Endodermal cell (in vitro differentiated cells): ENCODE results near the gene DPH2. TPM values are rescaled to one million over a fixed set of nuclear protein-coding genes. Genes with fewer than 3 reads are reported as not detected.

Source experiments
- DNase-seq: peaks from one replicate; pipeline ENCODE4 v3.0.0-alpha.2; 2017
- H3K27ac ChIP-seq: 2 replicates; pipeline ENCODE4 v1.5.1; 2013; ENCODE audit warnings: mild to moderate bottlenecking, low read depth, low read length, moderate library complexity
- H3K27me3 ChIP-seq: 2 replicates; pipeline ENCODE4 v1.6.1; 2013; ENCODE audit warnings: mild to moderate bottlenecking, low read length, moderate library complexity; ENCODE audit not compliant: insufficient read depth, control insufficient read depth, poor library complexity, severe bottlenecking
- H3K36me3 ChIP-seq: 2 replicates; pipeline ENCODE4 v1.7.0; 2013; ENCODE audit warnings: mild to moderate bottlenecking, low read length, moderate library complexity; ENCODE audit not compliant: control insufficient read depth, insufficient read depth
- H3K4me1 ChIP-seq: one replicate; pipeline ENCODE4 v1.7.0; 2013; ENCODE audit warnings: low read length; ENCODE audit not compliant: control insufficient read depth, insufficient read depth
- H3K4me3 ChIP-seq: 2 replicates; pipeline ENCODE4 v1.5.1; 2013; ENCODE audit warnings: mild to moderate bottlenecking, low read length, moderate library complexity
- H3K9ac ChIP-seq: 2 replicates; pipeline ENCODE4 v1.6.1; 2013; ENCODE audit warnings: mild to moderate bottlenecking, low read length, moderate library complexity; ENCODE audit not compliant: poor library complexity, severe bottlenecking; ENCODE audit errors: extremely low read depth
- H3K9me3 ChIP-seq: 2 replicates; pipeline ENCODE4 v1.6.1; 2013; ENCODE audit warnings: mild to moderate bottlenecking, low read length, moderate library complexity; ENCODE audit not compliant: control insufficient read depth
- H3K27ac Mint-ChIP-seq: 2 replicates; pipeline ENCODE4 v1.8.0; 2020; ENCODE audit warnings: mixed read lengths
- H3K27me3 Mint-ChIP-seq: 2 replicates; pipeline ENCODE4 v1.8.0; 2021; ENCODE audit warnings: mild to moderate bottlenecking, mixed read lengths; ENCODE audit not compliant: insufficient read depth
- H3K36me3 Mint-ChIP-seq: 2 replicates; pipeline ENCODE4 v1.8.0; 2020; ENCODE audit warnings: low read depth, mixed read lengths
- H3K4me1 Mint-ChIP-seq: 2 replicates; pipeline ENCODE4 v1.8.0; 2020; ENCODE audit warnings: mixed read lengths
- H3K4me3 Mint-ChIP-seq: 2 replicates; pipeline ENCODE4 v1.8.0; 2020; ENCODE audit warnings: mild to moderate bottlenecking, moderate library complexity, mixed read lengths
- H3K9me3 Mint-ChIP-seq: 2 replicates; pipeline ENCODE4 v1.8.0; 2020; ENCODE audit warnings: mild to moderate bottlenecking, mixed read lengths
- WGBS, 2 experiments: methylation state at CpG; one replicate each; pipeline versions ENCODE4 v1.1.5 to v1.1.7; 2013; ENCODE audit warnings: missing lambda C conversion rate in 2 of 2, mixed read lengths in 1 of 2; ENCODE audit not compliant: insufficient coverage in 1 of 2, insufficient read length in 1 of 2; 5-methylcytosine and 5-hydroxymethylcytosine counted together
- total RNA-seq, 2 donors: library from RNA; stranded (reverse); fragmentation: NEBNext Ultra II Directional in 1 of 2; extraction: Animal tissue kit (Norgen Biotek cat#: 25700) in 1 of 2; gene quantifications; 2 replicates in 1 of 2; 3 replicates in 1 of 2; pipeline ENCODE4 v1.2.1, GENCODE V29; 2021
- TF ChIP-seq, protein P1 (sequence below): fragments of 200-600 bp; sonication (generic); conservative IDR thresholded peaks from 2 replicates; pipeline ENCODE4 v1.5.0; 2021; ENCODE audit warnings: antibody characterized with exemption, mild to moderate bottlenecking

Gene DPH2
- total RNA-seq, 2 donors from 2014 or later, result 28.5 to 31.3 TPM

DNA sequence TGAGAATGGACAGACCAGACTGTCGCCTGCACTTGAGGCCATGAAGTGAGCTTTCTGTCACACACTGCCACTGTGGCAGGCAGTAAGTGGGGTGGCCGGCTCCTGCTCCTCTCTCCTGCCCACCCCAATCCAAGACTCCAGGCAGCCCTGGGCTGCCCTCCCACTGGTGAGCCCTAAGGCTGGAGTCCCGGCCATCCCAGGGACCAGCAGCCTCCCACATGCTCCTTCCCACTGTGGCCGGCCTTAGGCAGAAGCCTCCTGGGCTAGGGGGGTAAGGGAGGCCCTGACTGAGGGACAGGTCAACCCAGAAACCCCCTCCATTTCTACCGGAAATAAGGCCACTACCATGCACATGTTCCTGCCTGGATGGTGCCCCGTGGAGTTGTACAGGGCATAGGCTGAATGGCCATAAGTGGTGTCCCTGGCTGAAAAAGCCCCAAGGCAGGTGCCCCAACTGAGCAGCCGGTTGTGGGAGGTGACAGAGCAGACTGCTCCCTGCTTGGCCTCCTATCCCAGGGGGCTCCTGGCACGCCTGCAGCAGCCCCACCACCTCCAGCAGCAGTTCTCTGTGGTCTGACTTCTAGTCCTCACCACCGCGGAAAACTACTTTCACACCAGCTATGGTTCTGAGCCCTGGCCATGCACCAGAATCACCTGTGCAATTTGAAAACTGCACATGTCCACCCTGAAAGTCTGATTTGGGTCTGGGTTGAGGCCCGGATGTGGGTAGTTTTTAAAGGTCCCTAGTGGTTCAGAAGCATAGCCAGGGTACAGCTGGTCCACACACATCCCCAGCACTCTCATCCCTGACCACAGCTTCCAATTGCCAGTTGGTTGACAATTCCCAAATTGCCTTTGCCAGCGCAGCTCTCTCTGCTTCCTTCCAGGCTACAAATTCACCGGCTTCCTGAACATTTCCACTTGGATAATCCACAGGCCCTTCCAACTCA lies 37.8 kb upstream of the DPH2 start:
- no peak overlapping the region for H3K4me3 Mint-ChIP-seq
- WGBS, 2 experiments, result 92 to 97% methylated on average over 9 to 13 of the region's 13 CpGs
- no peaks in the 10 kb centered on the region for H3K9me3 Mint-ChIP-seq
- no peaks in the 10 kb centered on the region for H3K36me3 Mint-ChIP-seq
- Histone ChIP-seq H3K27ac (no peak overlapping the region), H3K4me1 (no peaks in the 10 kb centered on the region), H3K36me3 (no peaks in the 10 kb centered on the region), H3K9me3 (no peaks in the 10 kb centered on the region), H3K9ac (no peak overlapping the region), H3K4me3 (no peak overlapping the region), H3K27me3 (peaks cover 27% of the 10 kb centered on the region)
- peaks cover 16% of the 10 kb centered on the region for H3K4me1 Mint-ChIP-seq
- TF ChIP-seq, protein P1, sequence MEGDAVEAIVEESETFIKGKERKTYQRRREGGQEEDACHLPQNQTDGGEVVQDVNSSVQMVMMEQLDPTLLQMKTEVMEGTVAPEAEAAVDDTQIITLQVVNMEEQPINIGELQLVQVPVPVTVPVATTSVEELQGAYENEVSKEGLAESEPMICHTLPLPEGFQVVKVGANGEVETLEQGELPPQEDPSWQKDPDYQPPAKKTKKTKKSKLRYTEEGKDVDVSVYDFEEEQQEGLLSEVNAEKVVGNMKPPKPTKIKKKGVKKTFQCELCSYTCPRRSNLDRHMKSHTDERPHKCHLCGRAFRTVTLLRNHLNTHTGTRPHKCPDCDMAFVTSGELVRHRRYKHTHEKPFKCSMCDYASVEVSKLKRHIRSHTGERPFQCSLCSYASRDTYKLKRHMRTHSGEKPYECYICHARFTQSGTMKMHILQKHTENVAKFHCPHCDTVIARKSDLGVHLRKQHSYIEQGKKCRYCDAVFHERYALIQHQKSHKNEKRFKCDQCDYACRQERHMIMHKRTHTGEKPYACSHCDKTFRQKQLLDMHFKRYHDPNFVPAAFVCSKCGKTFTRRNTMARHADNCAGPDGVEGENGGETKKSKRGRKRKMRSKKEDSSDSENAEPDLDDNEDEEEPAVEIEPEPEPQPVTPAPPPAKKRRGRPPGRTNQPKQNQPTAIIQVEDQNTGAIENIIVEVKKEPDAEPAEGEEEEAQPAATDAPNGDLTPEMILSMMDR, result no peak
- DNase-seq, result no peak
- H3K27me3 Mint-ChIP-seq, result peaks cover 23% of the 10 kb centered on the region
- no peak overlapping the region for H3K27ac Mint-ChIP-seq

- Mint-ChIP-seq H3K27me3 (peaks cover 28% of the 10 kb centered on the region), H3K36me3 (no peaks in the 10 kb centered on the region), H3K27ac (no peak overlapping the region), H3K9me3 (no peaks in the 10 kb centered on the region), H3K4me1 (peaks cover 16% of the 10 kb centered on the region), H3K4me3 (peak overlapping the region; percentile 62)
- Histone ChIP-seq H3K9ac (no peak overlapping the region), H3K4me3 (peak overlapping the region; percentile 73), H3K27me3 (peaks cover 34% of the 10 kb centered on the region), H3K36me3 (no peaks in the 10 kb centered on the region), H3K27ac (no peak overlapping the region), H3K9me3 (no peaks in the 10 kb centered on the region), H3K4me1 (no peaks in the 10 kb centered on the region)
- TF ChIP-seq, protein P1, result no peak
- no peak for DNase-seq
- WGBS, 2 experiments, result 40 to 48% methylated on average over 5 to 8 of the region's 8 CpGs
These were observed 36.9 kb upstream of the DPH2 start for GRCh38 chr1:43932786-43933385.

- Histone ChIP-seq H3K36me3 (no peaks in the 10 kb centered on the region), H3K4me3 (peak within 1 kb of the TSS; percentile 73), H3K27me3 (peaks cover 34% of the 10 kb centered on the region), H3K9ac (no peak within 1 kb of the TSS), H3K4me1 (no peaks in the 10 kb centered on the region), H3K27ac (no peak within 1 kb of the TSS), H3K9me3 (no peaks in the 10 kb centered on the region)
- TF ChIP-seq, protein P1, result no peak
- Mint-ChIP-seq H3K4me1 (peaks cover 16% of the 10 kb centered on the region), H3K4me3 (peak within 1 kb of the TSS; percentile 62), H3K27me3 (peaks cover 34% of the 10 kb centered on the region), H3K27ac (peak within 1 kb of the TSS; percentile 61), H3K36me3 (no peaks in the 10 kb centered on the region), H3K9me3 (no peaks in the 10 kb centered on the region)
- 9 to 12% methylated on average over 20 to 42 of the region's 42 CpGs for WGBS, 2 experiments
- peak; percentile 91 for DNase-seq
These were observed 36.3 kb upstream of the DPH2 start, which contains the start of gene ARTN for GRCh38 chr1:43933386-43934100. ARTN (plus strand) TSS chr1:43933801; CDS start chr1:43935657, 1,856 bp downstream.
